Measurements from ENCODE around the gene OTOS.

- no peak for TF ChIP-seq ZNF746 (CRISPR knock-in tag; IDR thresholded peaks at IDR 0.05)
- TF ChIP-seq THAP9 (CRISPR knock-in tag; IDR thresholded peaks at IDR 0.05; ENCODE audit: borderline replicate concordance): no peak
- no peak for TF ChIP-seq ZBTB40 (IDR thresholded peaks at IDR 0.05)
- TF ChIP-seq ZBTB40 (CRISPR knock-in tag; IDR thresholded peaks at IDR 0.05): no peak
- no peak for TF ChIP-seq SMARCC2 (IDR thresholded peaks at IDR 0.05)
- no peak for TF ChIP-seq ETV6 (CRISPR knock-in tag; conservative IDR thresholded peaks at IDR 0.05)
- no peak for TF ChIP-seq ASH2L (IDR thresholded peaks at IDR 0.05; ENCODE audit: insufficient read length, low read depth, low read length)
- TF ChIP-seq ATF3 (CRISPR knock-in tag; IDR thresholded peaks at IDR 0.05): no peak
- TF ChIP-seq USF2 (IDR thresholded peaks at IDR 0.05; ENCODE audit: low read depth, low read length): no peak
- no peak for TF ChIP-seq USF2 (CRISPR knock-in tag; IDR thresholded peaks at IDR 0.05; ENCODE audit: borderline replicate concordance)
- TF ChIP-seq CTCF (CRISPR knock-in tag; IDR thresholded peaks at IDR 0.05): no peak
- no peak for TF ChIP-seq ZNF296 (CRISPR knock-in tag; conservative IDR thresholded peaks at IDR 0.05)
These were observed 14.7 kb upstream of the OTOS start for GRCh38 chr2:240155048-240155744.
